Hematopoietic multipotent progenitor cell treated with erythropoietin and hydrocortisone succinate and interleukin-3 and kit ligand, for 15 days (in vitro differentiated cells): ENCODE measurements around the gene UNC119.

Source experiments
- DNase-seq: peaks from one replicate; pipeline ENCODE4 v3.0.0-alpha.2; 2015; ENCODE audit warnings: low spot score

Gene UNC119

GRCh38 chr17:28498652-28499363 lies 53.6 kb downstream of the UNC119 start:
- no peak for DNase-seq

- DNase-seq, result no peak
Measured at GRCh38 chr17:28497931-28498330, 54.5 kb downstream of the UNC119 start.
